Stimulated activated CD4-positive, alpha-beta T cell treated with anti-CD3 and anti-CD28 coated beads, Interleukin-15, amount 100 ng/mL, for 48 hours (primary cell): Measurements from ENCODE around the gene PCDHGC5.
A peak's percentile ranks its signal among the peaks of the same experiment; 100 is the strongest.

Experiments
- DNase-seq, 2 donors: peaks; one replicate each; pipeline ENCODE4 v3.0.0-alpha.2; 2020; ENCODE audit warnings: low read depth in 2 of 2

PCDHGC5 gene

GRCh38 chr5:141490771-141491170 is 1.9 kb downstream of the PCDHGC5 start:
- DNase-seq, result no peak

- no peak for DNase-seq
These were observed 2.7 kb downstream of the PCDHGC5 start for GRCh38 chr5:141491323-141492167.

GRCh38 chr5:141492168-141492885 is 3.4 kb downstream of the PCDHGC5 start:
- no peak for DNase-seq

GRCh38 chr5:141493500-141494422 is 4.9 kb downstream of the PCDHGC5 start:
- no peak for DNase-seq

GRCh38 chr5:141494761-141495452 is 6.0 kb downstream of the PCDHGC5 start:
- DNase-seq, result no peak

GRCh38 chr5:141495453-141495811 is 6.6 kb downstream of the PCDHGC5 start:
- no peak for DNase-seq

GRCh38 chr5:141496038-141496437 is 7.2 kb downstream of the PCDHGC5 start:
- no peak for DNase-seq

GRCh38 chr5:141501761-141502160 is 12.9 kb downstream of the PCDHGC5 start:
- no peak for DNase-seq

GRCh38 chr5:141503681-141504080 is 14.8 kb downstream of the PCDHGC5 start:
- DNase-seq, result no peak

GRCh38 chr5:141504216-141504615 is 15.3 kb downstream of the PCDHGC5 start:
- no peak for DNase-seq

- no peak for DNase-seq
These were observed 17.7 kb downstream of the PCDHGC5 start for GRCh38 chr5:141506381-141507155.

GRCh38 chr5:141507387-141508091 is 18.7 kb downstream of the PCDHGC5 start:
- DNase-seq, result no peak

- DNase-seq, result no peak
These were observed 19.5 kb downstream of the PCDHGC5 start for GRCh38 chr5:141508440-141508797.

- DNase-seq, result no peak
These were observed 20.1 kb downstream of the PCDHGC5 start for GRCh38 chr5:141508798-141509611.

GRCh38 chr5:141510160-141510559 is 21.3 kb downstream of the PCDHGC5 start:
- DNase-seq, result no peak

GRCh38 chr5:141510850-141511601 is 22.1 kb downstream of the PCDHGC5 start:
- DNase-seq, result no peak

GRCh38 chr5:141511771-141512325 is 23.0 kb downstream of the PCDHGC5 start:
- DNase-seq, result no peak

GRCh38 chr5:141512390-141512910 is 23.6 kb downstream of the PCDHGC5 start:
- peak; percentile 76 to 87 for DNase-seq
